Astrocyte of the cerebellum (primary cell): ENCODE measurements around the gene TIMM21.

Source experiments
- DNase-seq: peaks from one replicate; pipeline ENCODE4 v3.0.0-alpha.2; 2011; ENCODE audit warnings: low read depth
- H3K4me3 ChIP-seq: 2 replicates; pipeline ENCODE4 v1.5.1; 2011; ENCODE audit warnings: mild to moderate bottlenecking, low read depth, low read length, moderate library complexity
- CTCF ChIP-seq: IDR thresholded peaks from 2 replicates; pipeline ENCODE4 v1.5.1; 2012; ENCODE audit warnings: low read length, low read depth, moderate library complexity, mild to moderate bottlenecking; ENCODE audit errors: missing control alignments
- in situ Hi-C: cut with HindIII; loops from 2 replicates; pipeline ENCODE4 v1.10.0; 2017; ENCODE audit warnings: low sequenced_read_pairs

Gene TIMM21

GRCh38 chr18:74115046-74115445 is 33.3 kb upstream of the TIMM21 start:
- no peak overlapping the region for H3K4me3 ChIP-seq
- in situ Hi-C loops: no loop called here
- no peak for DNase-seq
- no peak for TF ChIP-seq CTCF

- in situ Hi-C loops: no loop called here
- peak; percentile 51 for DNase-seq
- no peak overlapping the region for H3K4me3 ChIP-seq
- peak; percentile 83 for TF ChIP-seq CTCF
Measured at GRCh38 chr18:74116633-74117554, 31.4 kb upstream of the TIMM21 start.

GRCh38 chr18:74123200-74123599 is 25.1 kb upstream of the TIMM21 start:
- H3K4me3 ChIP-seq: no peak overlapping the region
- TF ChIP-seq CTCF: no peak
- in situ Hi-C loops: no loop called here
- DNase-seq: no peak

GRCh38 chr18:74124642-74125041 is 23.7 kb upstream of the TIMM21 start:
- no peak for TF ChIP-seq CTCF
- in situ Hi-C loops: no loop called here
- H3K4me3 ChIP-seq: no peak overlapping the region
- DNase-seq: no peak

GRCh38 chr18:74126684-74127655 is 21.4 kb upstream of the TIMM21 start:
- H3K4me3 ChIP-seq: no peak overlapping the region
- no peak for DNase-seq
- in situ Hi-C loops: no loop called here
- no peak for TF ChIP-seq CTCF

- no peak overlapping the region for H3K4me3 ChIP-seq
- DNase-seq: no peak
- in situ Hi-C loops: no loop called here
- no peak for TF ChIP-seq CTCF
Measured at GRCh38 chr18:74128159-74128558, 20.2 kb upstream of the TIMM21 start.
